Panc1 (cell line): Measurements from ENCODE around the gene OVAAL. TPM values are rescaled to one million over a fixed set of nuclear protein-coding genes. Genes with fewer than 3 reads are reported as not detected.

Source experiments
- ATAC-seq: fragments of 200-7000 bp; cut with Tn5 transposase; 2 replicates; pipeline ENCODE4 v1.9.1; 2020; ENCODE audit warnings: mild to moderate bottlenecking, moderate library complexity
- BruUV-seq: library from RNA; stranded (reverse); fragments of 400-500 nt; replicated peaks from 2 replicates; lab custom pipeline; 2021; lab: Mats Ljungman, UMichigan
- CTCF ChIA-PET: fragments of 300-600 bp; sonication (Branson Sonifier 250); formaldehyde crosslinking; loops from one replicate; lab custom pipeline; 2022; ENCODE audit warnings: antibody characterized with exemption; lab: Charles Lee
- POLR2A ChIA-PET: fragments of 300-600 bp; sonication (Branson Sonifier 250); formaldehyde crosslinking; loops from one replicate; lab custom pipeline; 2022; ENCODE audit warnings: antibody characterized with exemption; lab: Charles Lee
- DNase-seq: peaks from one replicate; pipeline ENCODE4 v3.0.0-alpha.2; 2010; ENCODE audit warnings: low read depth, low spot score
- H3K27ac ChIP-seq: 2 replicates; pipeline ENCODE4 v1.5.1; 2011; ENCODE audit warnings: mild to moderate bottlenecking, low read length, inconsistent platforms
- H3K27me3 ChIP-seq: fragments of 200-500 bp; sonication (Bioruptor generic); 2 replicates; pipeline ENCODE4 v1.6.0; 2014; ENCODE audit warnings: low read length, inconsistent platforms; ENCODE audit not compliant: control insufficient read depth, insufficient read depth
- H3K36me3 ChIP-seq: fragments of 200-500 bp; sonication (Bioruptor generic); 2 replicates; pipeline ENCODE4 v1.5.1; 2014; ENCODE audit warnings: inconsistent platforms, mild to moderate bottlenecking, low read length, moderate library complexity; ENCODE audit not compliant: control insufficient read depth, insufficient read depth
- H3K4me1 ChIP-seq: 2 replicates; pipeline ENCODE4 v1.5.1; 2011; ENCODE audit warnings: inconsistent platforms, mild to moderate bottlenecking, low read length, moderate library complexity; ENCODE audit not compliant: control insufficient read depth, insufficient read depth
- H3K4me3 ChIP-seq, 2 experiments: 2 replicates each; pipeline ENCODE4 v1.5.1; 2011 to 2012; ENCODE audit warnings: low read depth in 2 of 2, low read length in 2 of 2, mild to moderate bottlenecking in 2 of 2, inconsistent platforms in 1 of 2, moderate library complexity in 1 of 2
- H3K9me3 ChIP-seq: fragments of 200-500 bp; sonication (Bioruptor generic); 2 replicates; pipeline ENCODE4 v1.5.1; 2014; ENCODE audit warnings: low read depth, mild to moderate bottlenecking, inconsistent platforms, low read length, moderate library complexity; ENCODE audit not compliant: control insufficient read depth, insufficient read depth
- CTCF ChIP-seq: fragments of 450-650 bp; IDR thresholded peaks from 2 replicates; pipeline ENCODE4 v1.5.1; 2017; ENCODE audit warnings: mild to moderate bottlenecking
- POLR2AphosphoS5 ChIP-seq: IDR thresholded peaks from 2 replicates; pipeline ENCODE4 v1.6.1; 2012; ENCODE audit warnings: mild to moderate bottlenecking, low read depth, low read length, moderate library complexity
- REST ChIP-seq, 2 experiments: IDR thresholded peaks; 2 replicates each; pipeline ENCODE4 v1.6.1; 2011 to 2012; ENCODE audit warnings: low read depth in 2 of 2, control low read depth in 1 of 2, low read length in 1 of 2, mild to moderate bottlenecking in 1 of 2, moderate library complexity in 1 of 2; ENCODE audit not compliant: insufficient read depth in 1 of 2
- SIN3A ChIP-seq: IDR thresholded peaks from 2 replicates; pipeline ENCODE4 v1.6.1; 2012; ENCODE audit warnings: low read depth, mild to moderate bottlenecking, low read length, moderate library complexity, borderline replicate concordance; ENCODE audit not compliant: insufficient read depth
- TCF7L2 ChIP-seq: IDR thresholded peaks from 2 replicates; pipeline ENCODE4 v1.6.1; 2011; ENCODE audit warnings: mild to moderate bottlenecking, low read depth, low read length, inconsistent platforms
- in situ Hi-C: cut with HindIII; loops from 2 replicates; pipeline ENCODE4 v1.10.0; 2016; ENCODE audit warnings: low sequenced_read_pairs, low pct_unique_long_range_greater_than_20kb
- intact Hi-C: fragments of 100-400 bp; cut with micrococcal nuclease; formaldehyde crosslinking; loops from one replicate; pipeline ENCODE4 v1.10.0; 2022; ENCODE audit not compliant: unreplicated experiment
- total RNA-seq: library from RNA; stranded (reverse); gene quantifications from one replicate; pipeline ENCODE4 v1.2.1, GENCODE V29; 2021; ENCODE audit not compliant: unreplicated experiment

Gene OVAAL
- total RNA-seq, 1 experiment from 2014 or later, result not detected

- H3K4me3 ChIP-seq, result no peak overlapping the region
- no peak overlapping the region for H3K27ac ChIP-seq
- ATAC-seq (no peak), DNase-seq (no peak)
- no peaks in the 10 kb centered on the region for H3K9me3 ChIP-seq
- H3K4me1 ChIP-seq, result no peaks in the 10 kb centered on the region
- in situ Hi-C loops, result no loop called here
- H3K36me3 ChIP-seq, result no peaks in the 10 kb centered on the region
- intact Hi-C loops, result no loop called here
- TF ChIP-seq SIN3A (no peak), CTCF (no peak), TCF7L2 (no peak), REST (IDR thresholded peaks at IDR 0.05; ENCODE audit: insufficient read depth in 1 of 2, low read depth in 2 of 2, low read length in 1 of 2) (no peak), POLR2AphosphoS5 (no peak)
- ChIA-PET POLR2A (no interaction called here), CTCF (no interaction called here)
- BruUV-seq, result no TSS peak
- H3K27me3 ChIP-seq, result no peaks in the 10 kb centered on the region
Observed at GRCh38 chr1:180606155-180606554, 47.4 kb downstream of the OVAAL start.

GRCh38 chr1:180609643-180610555 lies 51.1 kb downstream of the OVAAL start:
- ChIA-PET POLR2A (no interaction called here), CTCF (interaction anchor here (0.5 kb wide), 1 partner anchor 21 kb away, joined by 4 read pairs; no protein-coding TSS in a partner anchor)
- H3K9me3 ChIP-seq, result no peaks in the 10 kb centered on the region
- in situ Hi-C loops (no loop called here), intact Hi-C loops (no loop called here)
- no peak for DNase-seq
- H3K4me1 ChIP-seq, result no peaks in the 10 kb centered on the region
- no peak for ATAC-seq
- no peaks in the 10 kb centered on the region for H3K27me3 ChIP-seq
- TF ChIP-seq TCF7L2, result no peak
- TF ChIP-seq SIN3A, result no peak
- TF ChIP-seq POLR2AphosphoS5, result no peak
- TF ChIP-seq REST (IDR thresholded peaks at IDR 0.05; ENCODE audit: insufficient read depth in 1 of 2, low read depth in 2 of 2, low read length in 1 of 2), result no peak
- no peak for TF ChIP-seq CTCF
- no peaks in the 10 kb centered on the region for H3K36me3 ChIP-seq
- H3K4me3 ChIP-seq, result no peak overlapping the region
- H3K27ac ChIP-seq, result no peak overlapping the region
- BruUV-seq, result no TSS peak
